Fibroblast of villous mesenchyme (primary cell): ENCODE data around the gene CRYGC. TPM values are rescaled to one million over a fixed set of nuclear protein-coding genes. Genes with fewer than 3 reads are reported as not detected.

Source experiments
- DNase-seq: peaks from one replicate; pipeline ENCODE4 v3.0.0-alpha.2; 2010; ENCODE audit warnings: low read depth
- H3K4me3 ChIP-seq: 2 replicates; pipeline ENCODE4 v1.5.1; 2011; ENCODE audit warnings: low read depth, mild to moderate bottlenecking, low read length
- total RNA-seq: library from RNA; depleted of rRNA; stranded (reverse); fragments of >200 nt; gene quantifications from 2 replicates; pipeline ENCODE4 v1.2.3, GENCODE V29; 2012
- TF ChIP-seq, protein P1 (sequence below): IDR thresholded peaks from 2 replicates; pipeline ENCODE4 v1.5.1; 2012; ENCODE audit warnings: low read depth, mild to moderate bottlenecking, low read length; ENCODE audit not compliant: insufficient read depth

CRYGC gene
- total RNA-seq, 1 donor = not detected

DNA sequence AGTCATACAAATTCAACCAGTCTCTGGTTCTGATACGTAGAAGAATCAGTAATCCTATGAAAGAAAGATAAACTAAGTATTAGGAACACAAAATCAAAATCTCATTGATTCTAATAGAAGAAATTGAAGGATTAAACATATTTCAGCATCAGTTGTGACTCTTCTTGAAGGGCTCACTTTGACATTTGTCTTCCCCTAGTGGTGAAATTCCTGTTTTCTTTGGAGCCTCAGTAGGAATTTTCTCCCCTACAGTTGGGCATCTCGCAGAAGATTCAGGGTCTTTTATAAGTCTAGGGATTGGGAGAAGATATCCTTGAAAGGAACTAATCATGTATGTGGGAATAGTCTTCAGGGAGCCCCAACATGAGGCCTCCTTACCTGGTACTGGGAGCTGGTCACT, 19.2 kb upstream of the CRYGC start:
- no peak overlapping the region for H3K4me3 ChIP-seq
- TF ChIP-seq, protein P1, sequence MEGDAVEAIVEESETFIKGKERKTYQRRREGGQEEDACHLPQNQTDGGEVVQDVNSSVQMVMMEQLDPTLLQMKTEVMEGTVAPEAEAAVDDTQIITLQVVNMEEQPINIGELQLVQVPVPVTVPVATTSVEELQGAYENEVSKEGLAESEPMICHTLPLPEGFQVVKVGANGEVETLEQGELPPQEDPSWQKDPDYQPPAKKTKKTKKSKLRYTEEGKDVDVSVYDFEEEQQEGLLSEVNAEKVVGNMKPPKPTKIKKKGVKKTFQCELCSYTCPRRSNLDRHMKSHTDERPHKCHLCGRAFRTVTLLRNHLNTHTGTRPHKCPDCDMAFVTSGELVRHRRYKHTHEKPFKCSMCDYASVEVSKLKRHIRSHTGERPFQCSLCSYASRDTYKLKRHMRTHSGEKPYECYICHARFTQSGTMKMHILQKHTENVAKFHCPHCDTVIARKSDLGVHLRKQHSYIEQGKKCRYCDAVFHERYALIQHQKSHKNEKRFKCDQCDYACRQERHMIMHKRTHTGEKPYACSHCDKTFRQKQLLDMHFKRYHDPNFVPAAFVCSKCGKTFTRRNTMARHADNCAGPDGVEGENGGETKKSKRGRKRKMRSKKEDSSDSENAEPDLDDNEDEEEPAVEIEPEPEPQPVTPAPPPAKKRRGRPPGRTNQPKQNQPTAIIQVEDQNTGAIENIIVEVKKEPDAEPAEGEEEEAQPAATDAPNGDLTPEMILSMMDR = peak; percentile 21
- no peak for DNase-seq

DNA sequence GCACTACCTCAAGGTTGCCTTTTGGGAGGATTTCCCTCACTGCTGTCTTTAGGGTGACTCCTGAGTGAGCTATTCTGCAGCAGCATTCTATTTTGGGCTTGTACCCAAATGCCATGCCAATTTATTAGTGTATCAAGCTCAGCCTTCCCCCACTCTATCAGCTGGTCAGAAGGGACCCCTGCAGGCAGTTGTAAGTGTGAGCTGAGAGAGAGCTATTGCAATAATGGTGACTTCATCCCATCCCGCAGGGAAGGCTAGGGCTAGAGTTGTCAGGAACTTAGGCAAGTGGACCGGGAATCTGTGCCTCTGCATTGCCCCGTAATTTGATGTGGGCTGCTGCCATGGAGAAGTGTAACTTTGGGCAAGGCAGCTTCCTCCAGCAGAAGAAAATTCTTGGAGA, 18.1 kb upstream of the CRYGC start:
- no peak overlapping the region for H3K4me3 ChIP-seq
- no peak for DNase-seq
- TF ChIP-seq, protein P1 = no peak

DNA sequence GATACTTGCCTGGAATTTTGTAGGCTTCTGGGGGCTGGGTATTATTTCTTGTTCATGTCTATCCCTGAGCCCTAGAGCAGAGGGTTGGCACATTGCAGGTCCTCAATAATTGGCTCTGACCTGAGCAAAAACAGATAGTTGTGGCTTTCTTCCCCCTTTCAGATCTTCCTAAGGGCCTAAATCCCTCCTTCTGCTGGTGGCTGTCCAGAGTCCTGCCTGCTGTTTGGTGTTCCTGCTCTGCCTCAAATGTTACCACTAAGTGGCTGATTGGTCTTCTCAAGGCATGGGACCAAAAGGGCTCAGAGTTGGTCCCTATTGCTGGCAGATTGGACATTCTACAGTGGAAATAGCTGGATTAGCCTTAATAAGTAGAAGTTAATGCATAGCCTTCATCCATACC, 17.4 kb upstream of the CRYGC start:
- DNase-seq = no peak
- no peak overlapping the region for H3K4me3 ChIP-seq
- TF ChIP-seq, protein P1 = no peak

DNA sequence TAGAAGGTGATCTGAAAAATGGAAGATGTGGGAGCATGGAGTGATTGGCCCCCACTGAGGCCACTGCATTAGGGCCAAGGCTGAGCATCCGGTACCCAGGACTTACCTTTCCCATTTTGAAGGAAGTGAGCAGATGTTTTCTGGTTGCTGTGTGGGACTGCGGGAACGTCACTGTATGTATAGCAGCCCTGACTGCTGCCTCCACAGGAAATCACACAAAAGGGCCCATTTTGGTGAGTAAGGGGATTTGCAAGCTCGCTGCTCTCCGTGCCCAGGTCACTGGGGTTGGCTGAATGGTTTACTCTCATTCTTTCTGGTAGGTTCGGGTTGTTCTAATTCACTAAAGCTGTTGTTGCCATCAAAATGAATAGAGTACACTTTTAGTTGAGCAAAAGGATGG, 16.4 kb upstream of the CRYGC start, which contains the start of gene CRYGB:
CRYGB (minus strand) TSS at position 153 of the 400 bp plus-strand sequence; CDS start at position 115, 38 bp downstream.
- no peak within 1 kb of the TSS for H3K4me3 ChIP-seq
- DNase-seq = no peak
- TF ChIP-seq, protein P1 = no peak

DNA sequence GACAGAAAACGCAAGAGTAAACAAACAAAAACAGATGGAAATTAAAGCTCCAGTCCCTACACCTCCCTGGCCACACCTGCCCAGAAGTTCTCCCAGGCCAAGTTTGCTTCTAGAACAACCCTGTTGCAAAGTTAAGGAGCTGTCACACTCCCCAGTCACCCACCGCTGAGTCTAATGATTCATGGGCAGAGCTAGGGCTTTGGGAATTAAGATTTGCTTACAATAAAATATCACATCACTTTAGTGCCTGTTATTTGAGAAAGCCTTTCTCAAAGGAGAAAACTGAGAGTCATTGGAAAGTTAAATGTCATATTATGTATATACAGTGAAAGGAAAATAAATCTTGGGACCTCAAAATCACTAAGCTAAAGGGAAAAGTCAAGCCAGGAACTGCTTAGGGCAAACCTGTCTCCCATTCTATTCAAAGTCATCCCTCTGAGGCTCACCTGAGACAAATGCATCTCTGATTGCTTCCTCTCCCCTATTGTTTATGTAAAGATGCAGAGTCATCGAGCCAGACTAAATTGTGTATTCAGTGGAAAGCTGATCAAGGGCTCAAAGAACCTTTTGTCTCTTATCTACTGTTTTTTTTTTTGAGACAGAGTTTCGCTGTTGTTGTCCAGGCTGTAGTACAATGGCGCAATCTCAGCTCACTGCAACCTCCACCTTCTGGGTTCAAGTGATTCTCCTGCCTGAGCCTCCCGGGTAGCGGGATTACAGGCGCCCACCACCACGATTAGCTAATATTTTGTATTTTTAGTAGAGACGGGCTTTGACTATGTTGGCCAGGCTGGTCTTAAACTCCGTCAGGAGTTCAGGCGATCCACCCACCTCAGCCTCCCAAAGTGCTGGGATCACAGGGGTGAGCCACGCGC, 13.5 kb upstream of the CRYGC start:
- TF ChIP-seq, protein P1 = no peak
- DNase-seq = no peak

DNA sequence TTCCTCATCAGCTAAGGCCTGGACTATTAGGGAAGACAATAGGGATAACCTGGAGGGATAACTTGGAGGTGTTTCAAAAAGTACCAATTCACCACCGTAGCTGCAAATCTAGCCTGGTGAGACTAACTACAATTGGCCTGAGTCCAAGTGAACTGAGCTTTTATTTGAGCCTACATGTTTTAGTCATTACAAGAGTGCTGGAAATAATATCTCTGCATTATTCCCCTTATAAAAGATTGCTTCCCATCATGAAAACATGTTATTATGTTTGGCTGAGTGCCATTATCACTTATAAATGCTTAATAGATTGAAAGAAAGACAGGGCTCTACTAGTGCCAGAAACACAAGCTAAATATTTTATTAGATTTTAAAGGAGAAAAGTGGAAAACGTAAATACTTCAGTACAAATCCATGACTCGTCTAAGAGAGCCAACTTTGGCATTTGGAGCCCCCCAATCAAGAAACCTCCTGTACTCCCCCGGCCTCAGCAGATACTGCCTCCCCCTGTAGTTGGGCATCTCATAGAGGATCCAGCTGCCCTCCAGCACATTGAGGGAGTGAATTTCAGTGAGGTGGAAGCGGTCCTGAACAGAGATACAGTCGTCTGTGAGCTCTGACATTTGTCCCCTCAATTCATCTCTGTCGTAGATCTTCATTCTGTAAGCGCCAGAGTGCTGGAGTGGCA, 12.8 kb upstream of the CRYGC start:
- TF ChIP-seq, protein P1 = no peak
- no peak for DNase-seq
- no peak overlapping the region for H3K4me3 ChIP-seq

More for the DNA sequence above, 13.5 kb upstream of the CRYGC start:
- H3K4me3 ChIP-seq = no peak overlapping the region
